K562 (cell line): ENCODE data around the gene ALOXE3. TPM values are rescaled to one million over a fixed set of nuclear protein-coding genes. Genes with fewer than 3 reads are reported as not detected.

Source experiments
- ATAC-seq: fragments of 200-7000 bp; cut with Tn5 transposase; 3 replicates; pipeline ENCODE4 v1.9.1; 2020; ENCODE audit warnings: moderate library complexity
- BruUV-seq: library from RNA; stranded (reverse); fragments of 400-500 nt; replicated peaks from 2 replicates; lab custom pipeline; 2021; lab: Mats Ljungman, UMichigan
- CTCF ChIA-PET: fragments of 300-600 bp; formaldehyde crosslinking; extraction: SDS; loops from one replicate; lab custom pipeline; 2021; ENCODE audit warnings: low intra/inter-chr PET ratio; lab: Yijun Ruan, JAX
- POLR2A ChIA-PET: fragments of 300-600, 350-650 bp; sonication (Branson Sonifier 250); formaldehyde crosslinking; extraction: SDS; loops from one replicate; lab custom pipeline; 2021; ENCODE audit warnings: antibody characterized with exemption, inconsistent platforms; lab: Yijun Ruan, JAX
- DNase-seq, 4 experiments: peaks; one replicate each; pipeline versions ENCODE4 v3.0.0 to v3.0.0-alpha.2; 2011 to 2018; ENCODE audit warnings: low spot score in 3 of 4, mixed read lengths in 3 of 4; ENCODE audit errors: extremely low read depth in 1 of 4
- FAIRE-seq: peaks from 2 replicates; lab custom pipeline; 2011; peaks lifted over from hg19 to GRCh38; lab: Jason Lieb, UNC
- H2AFZ ChIP-seq: 2 replicates; pipeline ENCODE4 v1.6.0; 2011; ENCODE audit warnings: low read depth, low read length, control low read depth, inconsistent platforms
- H3K27ac ChIP-seq: fragments of 200-600 bp; 3 replicates; pipeline ENCODE4 v1.8.0; 2011; ENCODE audit warnings: low read depth, mild to moderate bottlenecking, control low read depth, inconsistent platforms, low read length, moderate library complexity, mixed read lengths; ENCODE audit errors: extremely low read depth
- H3K27me3 ChIP-seq, 2 experiments: fragments of 300-600 bp in 1 of 2; 2 replicates in 1 of 2; 3 replicates in 1 of 2; pipeline versions ENCODE4 v1.6.0 to v1.8.0; 2011; ENCODE audit warnings: inconsistent platforms in 2 of 2, low read length in 2 of 2, mild to moderate bottlenecking in 1 of 2, mixed read lengths in 1 of 2, moderate library complexity in 1 of 2; ENCODE audit not compliant: control insufficient read depth in 2 of 2, insufficient read depth in 2 of 2
- H3K36me3 ChIP-seq: fragments of 300-600 bp; 3 replicates; pipeline ENCODE4 v1.8.0; 2011; ENCODE audit warnings: mild to moderate bottlenecking, low read length, inconsistent platforms; ENCODE audit not compliant: control insufficient read depth, insufficient read depth
- H3K4me1 ChIP-seq, 2 experiments: fragments of 200-600 bp in 1 of 2; replicated peaks in 1 of 2; 2 replicates in 1 of 2; 3 replicates in 1 of 2; pipeline versions ENCODE4 v1.5.1 to v1.8.0; 2011; ENCODE audit warnings: inconsistent platforms in 2 of 2, low read length in 2 of 2, mild to moderate bottlenecking in 1 of 2, mixed read lengths in 1 of 2, moderate library complexity in 1 of 2; ENCODE audit not compliant: control insufficient read depth in 2 of 2, insufficient read depth in 2 of 2
- H3K4me2 ChIP-seq: 2 replicates; pipeline ENCODE4 v1.6.1; 2011; ENCODE audit warnings: low read length, control low read depth, inconsistent platforms, mixed read lengths; ENCODE audit not compliant: insufficient read depth
- H3K4me3 ChIP-seq: fragments of 200-600 bp; sonication (generic), shearing (Covaris generic); 2 replicates; pipeline ENCODE4 v1.5.1; 2016; ENCODE audit warnings: control low read depth, inconsistent platforms
- H3K79me2 ChIP-seq: fragments of 200-600 bp; 3 replicates; pipeline ENCODE4 v1.8.0; 2011; ENCODE audit warnings: low read length, inconsistent platforms; ENCODE audit not compliant: control insufficient read depth, insufficient read depth
- H3K9ac ChIP-seq, 2 experiments: 2 replicates each; pipeline versions ENCODE4 v1.6.0 to v1.6.1; 2011; ENCODE audit warnings: low read depth in 2 of 2, low read length in 2 of 2, control low read depth in 1 of 2, inconsistent platforms in 1 of 2, mild to moderate bottlenecking in 1 of 2, mixed read lengths in 1 of 2; ENCODE audit not compliant: insufficient read depth in 1 of 2
- H3K9me1 ChIP-seq: one replicate; pipeline ENCODE4 v1.6.0; 2011; ENCODE audit warnings: inconsistent platforms, mild to moderate bottlenecking, low read length, moderate library complexity; ENCODE audit not compliant: control insufficient read depth, insufficient read depth
- H3K9me3 ChIP-seq: replicated peaks from 2 replicates; pipeline ENCODE4 v1.5.1; 2011; ENCODE audit warnings: low read depth, low read length, inconsistent platforms; ENCODE audit not compliant: control insufficient read depth, insufficient read depth
- H4K20me1 ChIP-seq: replicated peaks from 2 replicates; pipeline ENCODE4 v1.6.1; 2011; ENCODE audit warnings: low read length, inconsistent platforms, mixed read lengths; ENCODE audit not compliant: control insufficient read depth, insufficient read depth
- ARID1B ChIP-seq: fragments of 450-650 bp; IDR thresholded peaks from 2 replicates; pipeline ENCODE4 v1.6.1; 2016; ENCODE audit warnings: antibody characterized with exemption, mild to moderate bottlenecking, inconsistent platforms
- ATF4 ChIP-seq: fragments of 450-650 bp; formaldehyde crosslinking; IDR thresholded peaks from 2 replicates; pipeline ENCODE4 v1.4.0; 2022; ENCODE audit warnings: mild to moderate bottlenecking, moderate library complexity
- CREB5 ChIP-seq: fragments of 250-450 bp; sonication (Bioruptor Pico); IDR thresholded peaks from 2 replicates; pipeline ENCODE4 v1.5.0; 2020; ENCODE audit warnings: mild to moderate bottlenecking
- KLF6 ChIP-seq: fragments of 250-450 bp; sonication (Bioruptor Pico); IDR thresholded peaks from 2 replicates; pipeline ENCODE4 v1.4.0; 2020; ENCODE audit warnings: mild to moderate bottlenecking, moderate library complexity, borderline replicate concordance
- MLLT1 ChIP-seq, 2 experiments: fragments of 450-650 bp; IDR thresholded peaks; 2 replicates each; pipeline ENCODE4 v1.6.1; 2016
- MYC ChIP-seq, 2 experiments: fragments of 250-450 bp in 1 of 2; sonication (Bioruptor Pico) in 1 of 2; IDR thresholded peaks; 2 replicates each; pipeline versions ENCODE4 v1.5.1 to v1.6.1; 2012 to 2021; ENCODE audit warnings: low read depth in 2 of 2, borderline replicate concordance in 1 of 2, improper control_type of control experiment in 1 of 2, low read length in 1 of 2, mild to moderate bottlenecking in 1 of 2, moderate library complexity in 1 of 2
- PHF20 ChIP-seq: fragments of 450-650 bp; IDR thresholded peaks from 2 replicates; pipeline ENCODE4 v1.6.1; 2018; ENCODE audit not compliant: partially characterized antibody
- RAD21 ChIP-seq, 2 experiments: fragments of 250-450 bp in 1 of 2; fragments of 450-650 bp in 1 of 2; sonication (Bioruptor Pico) in 1 of 2; formaldehyde crosslinking in 1 of 2; IDR thresholded peaks in 1 of 2; conservative IDR thresholded peaks in 1 of 2; 2 replicates each; pipeline versions ENCODE4 v1.4.0 to v1.8.0; 2020 to 2022; ENCODE audit warnings: mild to moderate bottlenecking in 2 of 2, moderate library complexity in 1 of 2
- SIN3B ChIP-seq: fragments of 450-650 bp; IDR thresholded peaks from 2 replicates; pipeline ENCODE4 v1.6.1; 2017; ENCODE audit warnings: low read depth, mild to moderate bottlenecking, moderate library complexity
- ZNF253 ChIP-seq: fragments of 250-450 bp; sonication (Bioruptor Pico); conservative IDR thresholded peaks from 2 replicates; pipeline ENCODE4 v1.6.1; 2021; ENCODE audit warnings: mild to moderate bottlenecking
- WGBS: fragments of 100-300 bp; shearing (Covaris generic); methylation state at CpG from one replicate; pipeline ENCODE4 v1.1.6; 2016; ENCODE audit warnings: low coverage, mixed read lengths; ENCODE audit not compliant: insufficient coverage; ENCODE audit errors: missing lambda C conversion rate; 5-methylcytosine and 5-hydroxymethylcytosine counted together
- in situ Hi-C: fragments of 300-500 bp; cut with MboI; formaldehyde crosslinking; loops from 4 replicates; pipeline ENCODE4 v1.15.0; 2018; ENCODE audit warnings: inconsistent platforms, mixed read lengths
- intact Hi-C: fragments of 100-400 bp; cut with micrococcal nuclease; formaldehyde crosslinking; loops from 2 replicates; pipeline ENCODE4 v1.14.2; 2022
- polyA plus RNA-seq, 8 experiments: library from polyadenylated mRNA; depleted of rRNA in 4 of 8; stranded (reverse) in 5 of 8; unstranded in 3 of 8; fragments of >200 nt; fragmentation: Nextera tagmentation in 2 of 8; fragmentation: Illumina TruSeq in 1 of 8; extraction: Ambion mirVana in 2 of 8; extraction: Trizol in 1 of 8; gene quantifications; 2 replicates each; pipeline versions ENCODE4 v1.2.1 to v1.2.3, GENCODE V29; 2011 to 2014; ENCODE audit warnings: inconsistent platforms in 1 of 8, missing spikeins in 1 of 8
- total RNA-seq, 7 experiments: library from RNA; depleted of rRNA in 6 of 7; stranded (reverse); fragments of >200 nt in 6 of 7; fragmentation: Illumina TruSeq in 2 of 7; extraction: Trizol in 2 of 7; gene quantifications; 2 replicates each; pipeline versions ENCODE4 v1.2.1 to v1.2.3, GENCODE V29; 2011 to 2021; ENCODE audit warnings: low replicate concordance in 1 of 7
- TF ChIP-seq, protein P1 (sequence below): IDR thresholded peaks from 2 replicates; pipeline ENCODE4 v1.6.1; 2011; ENCODE audit warnings: borderline replicate concordance, low read depth, mild to moderate bottlenecking, moderate library complexity, low read length; ENCODE audit not compliant: insufficient read depth, poor library complexity, severe bottlenecking
- TF ChIP-seq, protein P2 (sequence below): fragments of 450-650 bp; IDR thresholded peaks from 2 replicates; pipeline ENCODE4 v1.6.1; 2016; ENCODE audit warnings: borderline replicate concordance

Gene ALOXE3
- total and polyA plus RNA-seq, 9 of the 15 experiments (the other 6 are each of a cell fraction or from before 2014, with no cell fraction given), result 0.04 TPM; not detected in 8

- ChIA-PET CTCF (interaction anchor here (0.6 to 3.4 kb wide), 4 partner anchors 40 to 314 kb away, joined by 4 to 17 read pairs (median 12); no protein-coding TSS in a partner anchor), POLR2A (interaction anchor here (0.9 to 1.3 kb wide), 2 partner anchors 222 to 371 kb away, joined by 4 to 5 read pairs; partner anchors contain the start of gene TP53)
- Histone ChIP-seq H3K4me2 (peak overlapping the region; percentile 27), H3K27ac (no peak overlapping the region), H3K9me3 (no peaks in the 10 kb centered on the region), H3K79me2 (no peaks in the 10 kb centered on the region), H3K36me3 (no peaks in the 10 kb centered on the region), H4K20me1 (no peaks in the 10 kb centered on the region), H3K4me3 (no peak overlapping the region), H3K27me3 (0 out of 5 replicates have a peak, but pooled peaks cover 0 to 3% of the 10 kb centered on the region in 2 experiments), H2AFZ (peak overlapping the region; percentile 87), H3K9me1 (no peaks in the 10 kb centered on the region), H3K4me1 (no peaks in the 10 kb centered on the region; a peak in 2 of 5 replicates), H3K9ac (no peak overlapping the region)
- ATAC-seq (peak; percentile 90), DNase-seq (peak; percentile 52 to 76 (median 62)), FAIRE-seq (peak; percentile 96)
- in situ Hi-C loops (loop anchor here (5.0 to 25.0 kb wide), 3 partner anchors 145 to 930 kb away; partner anchors contain the start of gene MFSD6L), intact Hi-C loops (loop anchor here (1.0 to 10.0 kb wide), 4 partner anchors 41 to 314 kb away; no protein-coding TSS in a partner anchor)
- no TSS peak for BruUV-seq
- WGBS, result 5% methylated on average over 14 of the region's 14 CpGs
- TF ChIP-seq MYC (IDR thresholded peaks at IDR 0.05; ENCODE audit: low read depth, low read length) (peak; percentile 82; the same call in 1 of the 2 replicates), MYC (CRISPR knock-in tag; IDR thresholded peaks at IDR 0.05; ENCODE audit: borderline replicate concordance, low read depth) (no peak), SIN3B (no peak), PHF20 (no peak), CREB5 (CRISPR knock-in tag) (no peak), RAD21 (CRISPR knock-in tag; conservative IDR thresholded peaks at IDR 0.05 in 1 of 2, IDR thresholded peaks at IDR 0.05 in 1 of 2) (peak; percentile 72 to 82), MLLT1 (IDR thresholded peaks at IDR 0.05) (no peak), KLF6 (CRISPR knock-in tag) (no peak), ZNF253 (CRISPR knock-in tag) (no peak), ARID1B (no peak), ATF4 (CRISPR knock-in tag) (no peak)
- TF ChIP-seq, protein P1, sequence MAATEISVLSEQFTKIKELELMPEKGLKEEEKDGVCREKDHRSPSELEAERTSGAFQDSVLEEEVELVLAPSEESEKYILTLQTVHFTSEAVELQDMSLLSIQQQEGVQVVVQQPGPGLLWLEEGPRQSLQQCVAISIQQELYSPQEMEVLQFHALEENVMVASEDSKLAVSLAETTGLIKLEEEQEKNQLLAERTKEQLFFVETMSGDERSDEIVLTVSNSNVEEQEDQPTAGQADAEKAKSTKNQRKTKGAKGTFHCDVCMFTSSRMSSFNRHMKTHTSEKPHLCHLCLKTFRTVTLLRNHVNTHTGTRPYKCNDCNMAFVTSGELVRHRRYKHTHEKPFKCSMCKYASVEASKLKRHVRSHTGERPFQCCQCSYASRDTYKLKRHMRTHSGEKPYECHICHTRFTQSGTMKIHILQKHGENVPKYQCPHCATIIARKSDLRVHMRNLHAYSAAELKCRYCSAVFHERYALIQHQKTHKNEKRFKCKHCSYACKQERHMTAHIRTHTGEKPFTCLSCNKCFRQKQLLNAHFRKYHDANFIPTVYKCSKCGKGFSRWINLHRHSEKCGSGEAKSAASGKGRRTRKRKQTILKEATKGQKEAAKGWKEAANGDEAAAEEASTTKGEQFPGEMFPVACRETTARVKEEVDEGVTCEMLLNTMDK, result no peak
- TF ChIP-seq, protein P2, sequence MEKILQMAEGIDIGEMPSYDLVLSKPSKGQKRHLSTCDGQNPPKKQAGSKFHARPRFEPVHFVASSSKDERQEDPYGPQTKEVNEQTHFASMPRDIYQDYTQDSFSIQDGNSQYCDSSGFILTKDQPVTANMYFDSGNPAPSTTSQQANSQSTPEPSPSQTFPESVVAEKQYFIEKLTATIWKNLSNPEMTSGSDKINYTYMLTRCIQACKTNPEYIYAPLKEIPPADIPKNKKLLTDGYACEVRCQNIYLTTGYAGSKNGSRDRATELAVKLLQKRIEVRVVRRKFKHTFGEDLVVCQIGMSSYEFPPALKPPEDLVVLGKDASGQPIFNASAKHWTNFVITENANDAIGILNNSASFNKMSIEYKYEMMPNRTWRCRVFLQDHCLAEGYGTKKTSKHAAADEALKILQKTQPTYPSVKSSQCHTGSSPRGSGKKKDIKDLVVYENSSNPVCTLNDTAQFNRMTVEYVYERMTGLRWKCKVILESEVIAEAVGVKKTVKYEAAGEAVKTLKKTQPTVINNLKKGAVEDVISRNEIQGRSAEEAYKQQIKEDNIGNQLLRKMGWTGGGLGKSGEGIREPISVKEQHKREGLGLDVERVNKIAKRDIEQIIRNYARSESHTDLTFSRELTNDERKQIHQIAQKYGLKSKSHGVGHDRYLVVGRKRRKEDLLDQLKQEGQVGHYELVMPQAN, result peak; percentile 47; the same call in 1 of the 2 replicates
Observed at GRCh38 chr17:8057691-8058114, 60.6 kb downstream of the ALOXE3 start.
